Measurements from ENCODE around the gene SHANK1. TPM values are rescaled to one million over a fixed set of nuclear protein-coding genes. Genes with fewer than 3 reads are reported as not detected.

The SHANK1 gene
- total RNA-seq, 2 experiments from 2014 or later, result not detected

GRCh38 chr19:50676625-50677197 lies 42.9 kb downstream of the SHANK1 start:
- no peak for ATAC-seq (ENCODE audit: low read depth)
- no peak overlapping the region for H3K27ac Mint-ChIP-seq
- POLR2A ChIA-PET, result no interaction called here
- DNase-seq, result no peak
- H3K9me3 Mint-ChIP-seq, result no peaks in the 10 kb centered on the region
- no peak overlapping the region for H3K4me3 Mint-ChIP-seq
- H3K36me3 Mint-ChIP-seq, result no peaks in the 10 kb centered on the region
- H3K4me1 Mint-ChIP-seq, result peaks cover 11% of the 10 kb centered on the region
- peaks cover 27% of the 10 kb centered on the region for H3K27me3 Mint-ChIP-seq

GRCh38 chr19:50673118-50673517 lies 46.5 kb downstream of the SHANK1 start:
- ATAC-seq (ENCODE audit: low read depth) (no peak), DNase-seq (no peak)
- H3K27me3 Mint-ChIP-seq, result peaks cover 33% of the 10 kb centered on the region
- H3K9me3 Mint-ChIP-seq, result no peaks in the 10 kb centered on the region
- no peaks in the 10 kb centered on the region for H3K36me3 Mint-ChIP-seq
- POLR2A ChIA-PET, result no interaction called here
- no peak overlapping the region for H3K4me3 Mint-ChIP-seq
- peaks cover 1% of the 10 kb centered on the region for H3K4me1 Mint-ChIP-seq
- no peak overlapping the region for H3K27ac Mint-ChIP-seq

GRCh38 chr19:50670102-50670380 lies 49.6 kb downstream of the SHANK1 start:
- ATAC-seq (ENCODE audit: low read depth) (no peak), DNase-seq (no peak)
- POLR2A ChIA-PET, result interaction anchor here (0.9 kb wide), 1 partner anchor 55 kb away, joined by 3 read pairs; no protein-coding TSS in a partner anchor
- H3K27ac Mint-ChIP-seq, result no peak overlapping the region
- H3K9me3 Mint-ChIP-seq, result no peaks in the 10 kb centered on the region
- H3K27me3 Mint-ChIP-seq, result peaks cover 44% of the 10 kb centered on the region
- H3K4me1 Mint-ChIP-seq, result peaks cover 1% of the 10 kb centered on the region
- no peak overlapping the region for H3K4me3 Mint-ChIP-seq
- H3K36me3 Mint-ChIP-seq, result no peaks in the 10 kb centered on the region

GRCh38 chr19:50669302-50670101 lies 50.1 kb downstream of the SHANK1 start:
- DNase-seq, result peak; percentile 66
- Mint-ChIP-seq H3K27ac (no peak overlapping the region), H3K36me3 (no peaks in the 10 kb centered on the region), H3K9me3 (no peaks in the 10 kb centered on the region), H3K4me1 (peaks cover 1% of the 10 kb centered on the region), H3K4me3 (no peak overlapping the region), H3K27me3 (peaks cover 44% of the 10 kb centered on the region)
- ATAC-seq (ENCODE audit: low read depth), result no peak
- POLR2A ChIA-PET, result interaction anchor here (0.9 kb wide), 1 partner anchor 55 kb away, joined by 3 read pairs; no protein-coding TSS in a partner anchor

- DNase-seq, result no peak
- Mint-ChIP-seq H3K36me3 (no peaks in the 10 kb centered on the region), H3K4me1 (peaks cover 1% of the 10 kb centered on the region), H3K27me3 (peaks cover 43% of the 10 kb centered on the region), H3K4me3 (no peak overlapping the region), H3K27ac (no peak overlapping the region), H3K9me3 (no peaks in the 10 kb centered on the region)
- ATAC-seq (ENCODE audit: low read depth), result no peak
- POLR2A ChIA-PET, result no interaction called here
These were observed 50.7 kb downstream of the SHANK1 start for GRCh38 chr19:50668879-50669278.

GRCh38 chr19:50668416-50668815 lies 51.2 kb downstream of the SHANK1 start:
- Mint-ChIP-seq H3K4me1 (peaks cover under 1% of the 10 kb centered on the region), H3K9me3 (no peaks in the 10 kb centered on the region), H3K36me3 (no peaks in the 10 kb centered on the region), H3K4me3 (no peak overlapping the region), H3K27me3 (peaks cover 43% of the 10 kb centered on the region), H3K27ac (no peak overlapping the region)
- ATAC-seq (ENCODE audit: low read depth) (no peak), DNase-seq (no peak)
- POLR2A ChIA-PET, result no interaction called here

GRCh38 chr19:50667759-50668231 lies 51.8 kb downstream of the SHANK1 start:
- Mint-ChIP-seq H3K27me3 (peaks cover 42% of the 10 kb centered on the region), H3K9me3 (no peaks in the 10 kb centered on the region), H3K4me3 (no peak overlapping the region), H3K4me1 (no peaks in the 10 kb centered on the region), H3K27ac (no peak overlapping the region), H3K36me3 (no peaks in the 10 kb centered on the region)
- DNase-seq (no peak), ATAC-seq (ENCODE audit: low read depth) (no peak)
- POLR2A ChIA-PET, result no interaction called here

- no peak overlapping the region for H3K27ac Mint-ChIP-seq
- H3K4me3 Mint-ChIP-seq, result no peak overlapping the region
- no peak for DNase-seq
- no peaks in the 10 kb centered on the region for H3K36me3 Mint-ChIP-seq
- no peaks in the 10 kb centered on the region for H3K9me3 Mint-ChIP-seq
- no peaks in the 10 kb centered on the region for H3K4me1 Mint-ChIP-seq
- peaks cover 42% of the 10 kb centered on the region for H3K27me3 Mint-ChIP-seq
- POLR2A ChIA-PET, result no interaction called here
- no peak for ATAC-seq (ENCODE audit: low read depth)
These were observed 52.3 kb downstream of the SHANK1 start for GRCh38 chr19:50667177-50667758.

- Mint-ChIP-seq H3K9me3 (no peaks in the 10 kb centered on the region), H3K27me3 (peaks cover 42% of the 10 kb centered on the region), H3K27ac (no peak overlapping the region), H3K4me3 (peak overlapping the region; percentile 22), H3K36me3 (no peaks in the 10 kb centered on the region), H3K4me1 (no peaks in the 10 kb centered on the region)
- POLR2A ChIA-PET, result no interaction called here
- ATAC-seq (ENCODE audit: low read depth), result no peak
- no peak for DNase-seq
These were observed 53.0 kb downstream of the SHANK1 start for GRCh38 chr19:50666346-50667176.

- Mint-ChIP-seq H3K4me1 (peaks cover 4% of the 10 kb centered on the region), H3K36me3 (no peaks in the 10 kb centered on the region), H3K27me3 (peaks cover 33% of the 10 kb centered on the region), H3K9me3 (no peaks in the 10 kb centered on the region), H3K4me3 (no peak overlapping the region), H3K27ac (no peak overlapping the region)
- POLR2A ChIA-PET, result interaction anchor here (0.6 kb wide), 1 partner anchor 156 kb away, joined by 5 read pairs; no protein-coding TSS in a partner anchor
- DNase-seq (no peak), ATAC-seq (ENCODE audit: low read depth) (no peak)
These were observed 55.4 kb downstream of the SHANK1 start for GRCh38 chr19:50664204-50664603.

- Mint-ChIP-seq H3K9me3 (no peaks in the 10 kb centered on the region), H3K27ac (no peak overlapping the region), H3K4me3 (no peak overlapping the region), H3K36me3 (no peaks in the 10 kb centered on the region), H3K27me3 (peaks cover 30% of the 10 kb centered on the region), H3K4me1 (peaks cover 5% of the 10 kb centered on the region)
- no peak for ATAC-seq (ENCODE audit: low read depth)
- POLR2A ChIA-PET, result no interaction called here
- DNase-seq, result no peak
These were observed 56.2 kb downstream of the SHANK1 start for GRCh38 chr19:50663482-50663790.

- H3K27me3 Mint-ChIP-seq, result peaks cover 33% of the 10 kb centered on the region
- H3K4me1 Mint-ChIP-seq, result peaks cover 9% of the 10 kb centered on the region
- H3K36me3 Mint-ChIP-seq, result no peaks in the 10 kb centered on the region
- POLR2A ChIA-PET, result no interaction called here
- no peak overlapping the region for H3K4me3 Mint-ChIP-seq
- DNase-seq, result no peak
- no peak overlapping the region for H3K27ac Mint-ChIP-seq
- ATAC-seq (ENCODE audit: low read depth), result no peak
- H3K9me3 Mint-ChIP-seq, result peaks cover 1% of the 10 kb centered on the region
These were observed 56.7 kb downstream of the SHANK1 start for GRCh38 chr19:50662651-50663481.

Measured in activated naive CD8-positive, alpha-beta T cell treated with anti-CD3 and anti-CD28 coated beads, Interleukin-2, amount 10 ng/mL, durations not matched to agents 7 days and 5 days (primary cell).